ENCODE results near the gene PLIN1.

Gene PLIN1

GRCh38 chr15:89670971-89671560, 8.1 kb downstream of the PLIN1 start:
- DNase-seq, result no peak

- DNase-seq, result no peak
These were observed 9.2 kb downstream of the PLIN1 start for GRCh38 chr15:89669941-89670340.

- DNase-seq, result no peak
These were observed 9.8 kb downstream of the PLIN1 start for GRCh38 chr15:89669309-89669865.

- no peak for DNase-seq
These were observed 11.0 kb downstream of the PLIN1 start for GRCh38 chr15:89668171-89668570.

GRCh38 chr15:89667706-89667960, 11.5 kb downstream of the PLIN1 start:
- no peak for DNase-seq

- DNase-seq, result no peak
These were observed 12.1 kb downstream of the PLIN1 start for GRCh38 chr15:89666858-89667705.

GRCh38 chr15:89666184-89666857, 12.8 kb downstream of the PLIN1 start:
- DNase-seq, result no peak

GRCh38 chr15:89665449-89666181, 13.6 kb downstream of the PLIN1 start:
- no peak for DNase-seq

- DNase-seq, result no peak
These were observed 14.5 kb downstream of the PLIN1 start for GRCh38 chr15:89664441-89665350.

- no peak for DNase-seq
These were observed 16.1 kb downstream of the PLIN1 start for GRCh38 chr15:89662893-89663626.

- no peak for DNase-seq
These were observed 18.6 kb downstream of the PLIN1 start for GRCh38 chr15:89660556-89660955.

GRCh38 chr15:89659295-89659694, 19.9 kb downstream of the PLIN1 start:
- no peak for DNase-seq

GRCh38 chr15:89657686-89658200, 21.4 kb downstream of the PLIN1 start:
- DNase-seq, result no peak

GRCh38 chr15:89656116-89656815, 22.9 kb downstream of the PLIN1 start:
- no peak for DNase-seq

- DNase-seq, result no peak
These were observed 24.0 kb downstream of the PLIN1 start, which contains the start of gene KIF7 for GRCh38 chr15:89654847-89655805. TSS of gene KIF7 (minus strand) at chr15:89655467. CDS start at chr15:89652930, 2,537 bp downstream.

GRCh38 chr15:89654301-89654761, 24.8 kb downstream of the PLIN1 start:
- DNase-seq, result no peak

GRCh38 chr15:89653578-89653977, 25.6 kb downstream of the PLIN1 start:
- no peak for DNase-seq

GRCh38 chr15:89652666-89653065, 26.5 kb downstream of the PLIN1 start:
- no peak for DNase-seq

GRCh38 chr15:89652131-89652530, 27.0 kb downstream of the PLIN1 start:
- DNase-seq, result no peak

Data from CD4-positive, alpha-beta T cell treated with Interferon gamma for 1 hour (primary cell).